ENCODE measurements around the gene SMIM45.

SMIM45 gene

DNA sequence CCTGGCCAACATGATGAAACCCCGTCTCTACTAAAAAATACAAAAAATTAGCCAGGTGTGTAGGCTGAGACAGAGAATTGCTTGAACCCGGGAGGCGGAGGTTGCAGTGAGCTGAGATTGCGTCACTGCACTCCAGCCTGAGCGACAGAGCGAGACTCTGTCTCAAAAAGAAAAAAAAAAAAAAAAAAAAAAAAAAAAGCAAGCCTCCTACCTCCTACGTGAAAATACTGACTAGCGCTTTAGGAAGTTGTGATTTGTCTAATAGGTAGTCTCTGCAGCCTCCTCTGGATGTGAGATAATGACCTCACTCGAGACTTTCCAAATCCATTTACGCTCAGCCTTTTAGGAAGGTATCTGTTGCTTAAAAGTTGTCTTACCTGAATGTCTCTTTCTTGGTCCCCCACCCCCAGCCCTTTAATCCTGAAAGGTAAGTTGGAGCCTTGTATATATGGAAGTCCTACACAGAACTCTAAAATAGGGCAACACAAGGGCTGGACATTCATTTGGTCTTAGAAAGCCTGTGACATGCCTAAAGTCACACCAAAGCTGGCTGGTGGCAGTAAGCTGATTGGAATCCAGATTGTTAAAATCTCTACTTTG is 22.8 kb downstream of the SMIM45 start:
- DNase-seq, result no peak

DNA sequence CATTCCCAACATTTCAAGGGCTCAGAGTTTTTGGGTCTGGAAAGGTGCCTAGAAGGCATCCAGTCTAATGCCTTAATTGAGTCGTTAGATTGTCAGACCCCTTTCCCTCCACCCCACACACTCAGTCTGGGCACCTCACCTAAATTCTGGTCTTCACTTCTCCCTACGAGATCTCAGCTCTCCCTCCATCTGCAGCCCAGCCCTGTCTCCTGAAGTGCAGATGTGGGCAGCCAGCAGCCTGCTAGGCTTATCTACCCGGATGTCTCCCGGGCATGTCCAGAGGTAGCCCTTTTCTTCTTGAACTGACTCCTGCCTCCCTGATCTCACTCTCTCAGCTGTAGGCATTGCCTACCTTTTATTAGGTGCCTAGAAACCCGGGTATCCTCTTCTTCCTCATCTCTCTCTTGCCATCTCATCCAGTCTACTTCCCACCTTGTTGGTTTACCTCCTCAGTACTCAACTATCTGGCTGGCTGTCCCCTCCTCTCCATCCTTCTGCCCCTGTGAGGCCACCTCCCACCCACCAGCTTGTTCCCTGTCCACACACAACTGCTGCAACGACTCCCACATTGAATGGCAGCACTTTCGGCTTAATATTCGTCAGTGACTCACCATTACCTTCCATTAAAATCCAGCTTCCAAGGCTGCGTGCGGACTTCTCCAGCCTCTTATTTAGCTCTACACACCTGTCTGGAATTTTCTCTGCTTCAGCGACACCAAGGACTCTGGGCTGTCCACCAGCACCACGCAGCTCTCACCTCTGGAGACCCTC is 23.5 kb downstream of the SMIM45 start:
- no peak for DNase-seq

DNA sequence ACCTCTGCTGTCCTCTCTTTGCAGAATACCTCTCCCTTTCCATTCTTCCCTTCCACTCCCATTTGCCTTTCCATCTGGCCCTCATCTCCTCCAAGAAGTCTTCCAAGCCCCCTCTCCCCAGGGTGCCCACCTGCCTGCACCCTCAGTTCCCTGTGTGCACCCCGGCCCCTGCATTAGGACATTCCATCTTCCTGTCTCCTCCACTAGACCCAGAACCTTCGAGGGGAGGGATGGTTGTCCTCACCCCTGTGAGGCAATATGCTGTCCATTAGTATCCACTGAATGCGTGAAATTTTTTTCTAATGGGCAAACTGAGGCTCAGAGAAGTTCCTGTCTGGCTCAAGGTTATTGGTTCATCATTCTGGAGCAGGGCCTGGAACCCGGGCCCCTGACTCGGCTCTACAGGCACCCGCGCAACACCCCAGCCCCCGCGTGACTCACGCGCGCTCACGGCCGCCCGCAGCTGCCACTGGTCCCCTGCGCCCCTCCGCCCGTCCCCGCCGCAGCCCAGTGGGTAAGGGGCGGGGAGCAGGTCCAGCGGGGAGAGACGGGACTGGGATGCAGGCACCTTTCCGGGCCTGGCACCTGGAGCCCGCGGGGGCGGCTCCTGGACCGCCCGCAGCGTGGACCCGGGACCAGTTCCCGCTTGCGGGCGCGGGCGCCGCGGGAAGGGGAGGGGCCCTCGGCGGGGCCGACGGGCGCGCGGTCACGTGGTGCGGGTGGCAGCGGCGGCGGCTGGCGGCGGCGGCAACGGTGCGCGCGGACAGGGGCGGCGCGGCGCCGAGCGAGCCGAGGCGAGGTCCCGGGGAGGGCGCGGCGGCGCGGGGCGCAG is 24.3 kb downstream of the SMIM45 start:
- DNase-seq, result peak; percentile 61

DNA sequence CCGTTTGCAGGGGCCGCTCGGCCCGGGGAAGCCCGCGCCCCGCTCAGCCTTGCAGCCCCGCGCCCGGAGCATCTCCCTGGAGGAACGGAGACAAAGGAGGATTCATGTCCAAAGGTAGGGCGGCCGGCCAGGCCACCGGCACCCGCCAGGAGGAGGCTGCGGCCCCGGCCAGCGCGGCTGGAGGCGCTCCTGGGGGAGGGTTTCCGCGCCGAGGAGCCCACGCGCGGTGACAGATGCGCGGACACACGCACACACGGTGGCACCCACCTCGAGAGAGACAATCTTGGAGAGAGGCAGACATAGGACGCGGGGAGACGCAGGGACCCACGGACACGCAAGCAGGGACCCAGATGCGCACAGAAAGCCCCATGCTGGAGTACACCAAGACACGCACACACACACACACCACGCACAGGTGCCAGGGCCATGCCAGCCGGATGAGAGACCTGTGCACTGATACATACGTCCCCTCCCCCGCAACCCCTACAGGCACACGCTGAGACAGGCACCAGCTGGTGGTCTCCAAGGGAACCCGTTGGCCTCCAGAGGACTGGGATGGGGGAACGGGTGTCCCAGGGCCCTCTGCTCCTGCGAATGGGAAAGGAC is 25.1 kb downstream of the SMIM45 start:
- DNase-seq, result peak; percentile 49

DNA sequence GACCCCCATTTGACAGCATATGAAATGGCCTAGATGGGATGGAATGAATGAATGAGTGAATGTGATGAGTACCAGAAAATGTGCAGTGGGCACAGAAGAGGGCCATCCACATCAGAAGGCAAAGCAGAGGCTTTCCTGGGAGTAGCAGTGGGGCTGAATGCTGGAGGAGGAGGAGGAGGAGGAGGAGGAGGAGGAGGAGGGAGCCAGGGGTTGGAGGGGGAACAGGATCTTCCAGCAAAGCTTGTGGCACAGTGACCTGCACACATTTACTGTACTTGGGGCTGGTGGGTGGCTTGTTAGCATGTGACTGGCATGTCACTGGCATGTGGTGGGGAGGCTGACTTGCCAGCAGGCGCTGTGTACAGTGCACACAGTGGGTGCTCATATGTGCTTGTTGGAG is 26.8 kb downstream of the SMIM45 start:
- DNase-seq, result no peak

DNA sequence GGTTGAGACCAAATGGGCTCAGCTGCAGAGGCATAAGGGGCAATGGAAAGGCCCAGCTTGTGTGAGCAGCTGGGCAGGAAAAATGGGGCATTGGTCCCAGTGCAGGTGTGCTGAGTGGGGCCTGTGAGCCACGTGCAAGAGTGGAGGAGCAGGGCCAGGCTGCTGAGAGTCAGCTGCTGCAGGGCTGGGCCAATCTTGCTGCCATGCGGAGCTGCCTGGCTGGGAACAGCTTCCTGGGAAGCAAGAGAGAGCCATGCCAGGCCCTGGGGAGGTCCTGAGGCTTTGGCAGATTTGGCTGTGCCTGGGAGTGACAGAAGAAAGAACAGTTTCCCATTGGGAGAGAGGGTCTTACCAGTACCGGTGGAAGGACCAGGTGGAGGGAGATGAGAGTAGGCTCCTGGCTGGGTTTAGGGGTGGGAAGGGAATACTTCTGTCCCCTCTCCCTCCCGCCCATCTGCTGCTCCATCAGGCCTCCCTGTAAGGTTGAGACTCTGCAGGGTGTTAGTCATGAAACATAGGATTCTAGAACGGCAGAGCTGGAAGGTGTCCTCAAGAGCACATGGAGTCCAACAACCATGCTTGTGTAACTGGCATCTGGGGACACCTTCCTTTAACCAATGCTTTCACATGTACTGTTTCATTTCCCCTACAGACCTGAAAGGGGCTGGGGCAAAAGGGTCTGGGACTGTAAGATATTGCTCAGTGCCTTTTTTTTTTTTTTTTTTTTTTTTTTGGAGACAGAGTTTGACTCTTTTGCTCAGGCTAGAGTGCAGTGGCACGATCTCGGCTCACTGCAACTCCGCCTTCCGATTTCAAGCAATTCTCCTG is 27.7 kb downstream of the SMIM45 start:
- no peak for DNase-seq

DNA sequence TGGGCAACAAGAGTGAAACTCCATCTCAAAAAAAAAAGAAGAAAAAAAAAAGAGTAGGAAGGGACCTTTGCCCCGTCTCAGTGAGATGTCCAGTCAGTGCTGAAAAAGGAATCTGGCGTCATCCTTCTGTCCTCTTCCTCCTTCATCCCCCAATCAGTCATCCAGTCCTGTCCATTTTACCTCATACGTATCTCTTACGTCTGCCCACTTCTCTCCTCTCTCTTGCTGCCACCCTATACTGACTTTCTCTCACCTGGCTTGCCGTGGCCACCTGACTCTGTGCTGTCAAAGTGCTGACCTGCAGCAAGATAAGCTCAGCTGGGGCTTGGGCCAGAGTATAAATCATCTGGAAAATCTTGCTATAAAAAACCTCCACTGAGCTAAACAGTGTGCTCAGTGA is 30.9 kb downstream of the SMIM45 start:
- no peak for DNase-seq

DNA sequence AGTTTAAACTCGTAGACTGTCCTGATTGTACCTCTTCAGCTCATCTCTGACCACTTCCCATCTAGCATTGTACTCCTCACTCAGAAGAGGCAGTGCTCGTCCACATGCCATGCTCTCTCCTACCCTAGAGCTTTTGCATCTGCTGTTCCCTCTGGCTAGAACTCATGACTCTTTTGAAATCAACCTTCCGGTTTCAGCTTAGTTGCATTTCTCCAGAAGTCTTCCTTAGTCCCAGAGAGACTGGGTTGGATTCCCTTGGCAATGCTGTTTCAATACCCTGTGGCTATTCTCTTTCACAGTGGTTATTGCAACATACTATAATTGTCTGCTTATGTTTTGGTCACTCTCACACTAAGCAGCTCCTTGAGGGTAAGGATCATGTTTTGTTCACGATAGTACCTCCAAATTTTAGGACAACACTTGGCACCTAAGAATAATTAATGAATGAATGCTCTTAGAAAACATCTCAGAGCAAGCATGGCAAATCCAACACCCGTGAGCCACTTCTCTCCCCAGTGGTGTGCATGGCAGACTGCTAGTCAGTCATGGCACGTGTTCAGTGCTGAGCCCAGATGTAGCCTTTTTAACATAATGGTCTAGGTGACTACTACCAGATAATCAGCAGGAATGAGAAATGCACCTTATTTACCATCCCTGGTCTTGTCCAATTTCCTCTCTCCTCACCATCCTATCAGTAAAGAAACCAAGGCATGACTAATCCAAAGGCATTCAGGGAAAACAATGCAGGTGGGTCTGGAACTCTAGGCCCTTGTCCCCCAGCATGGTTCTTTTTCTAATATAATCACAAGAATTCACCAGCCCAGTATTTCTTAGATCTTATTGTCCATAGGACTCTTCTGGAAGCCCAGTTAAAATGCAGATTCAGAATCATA is 31.8 kb downstream of the SMIM45 start:
- no peak for DNase-seq

DNA sequence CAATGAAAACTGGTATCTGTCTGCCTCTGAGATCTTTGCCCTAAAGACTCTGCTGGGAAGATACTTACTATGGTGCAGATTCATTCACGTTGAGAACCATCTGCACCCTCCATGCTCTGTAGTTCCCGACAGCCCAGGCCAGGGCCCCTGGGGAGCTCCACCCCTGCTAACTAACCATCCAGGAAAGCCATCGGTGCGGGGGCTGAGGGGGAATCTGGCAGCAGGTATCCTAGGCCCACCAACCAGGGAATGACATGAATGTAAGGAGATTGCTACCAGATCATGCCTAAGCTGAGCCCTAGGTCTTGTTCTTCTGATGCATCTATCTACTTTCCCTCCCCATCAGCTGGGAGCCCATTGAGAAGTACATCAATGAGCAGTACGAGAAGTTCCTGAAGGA is 35.3 kb downstream of the SMIM45 start:
- DNase-seq, result no peak

DNA sequence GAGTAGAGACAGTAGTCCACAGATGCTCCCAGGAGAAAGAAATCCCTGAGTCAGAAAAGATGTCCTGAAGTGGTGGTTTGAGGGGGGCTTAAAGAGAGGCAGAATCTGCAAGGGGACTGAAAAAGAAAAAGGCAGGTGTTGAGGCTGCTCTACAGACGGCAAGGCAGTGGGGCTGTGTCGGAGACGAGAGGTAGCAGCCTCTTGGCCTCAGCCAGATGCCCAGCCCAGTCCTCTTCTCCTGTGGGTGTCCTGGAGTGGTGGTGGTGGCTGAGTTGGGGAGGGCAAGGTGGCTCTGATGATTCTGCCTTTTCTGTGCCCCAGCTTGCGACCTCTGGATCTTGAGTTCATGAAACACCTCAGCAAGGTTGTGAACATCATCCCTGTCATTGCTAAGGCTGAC is 37.3 kb downstream of the SMIM45 start:
- no peak for DNase-seq

DNA sequence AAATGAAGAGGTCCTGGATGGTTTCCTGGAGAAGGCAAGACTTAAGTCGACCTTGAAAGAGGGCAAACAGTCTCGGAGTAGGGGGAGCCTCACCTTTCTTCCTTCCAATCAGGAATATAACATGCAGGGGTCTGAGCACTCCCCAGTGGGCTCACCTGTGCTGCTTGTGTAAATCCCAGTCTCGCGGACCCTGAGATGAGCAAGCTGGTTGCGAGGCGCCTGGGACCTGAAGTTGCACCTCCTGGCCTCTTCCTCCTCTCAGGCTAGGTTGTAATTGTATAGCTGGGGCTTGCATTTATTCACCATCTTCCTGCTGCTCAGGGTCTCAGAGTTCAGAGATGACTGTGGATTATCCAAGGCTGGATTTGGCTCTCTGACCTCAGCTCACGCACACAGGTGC is 39.2 kb downstream of the SMIM45 start:
- no peak for DNase-seq

DNA sequence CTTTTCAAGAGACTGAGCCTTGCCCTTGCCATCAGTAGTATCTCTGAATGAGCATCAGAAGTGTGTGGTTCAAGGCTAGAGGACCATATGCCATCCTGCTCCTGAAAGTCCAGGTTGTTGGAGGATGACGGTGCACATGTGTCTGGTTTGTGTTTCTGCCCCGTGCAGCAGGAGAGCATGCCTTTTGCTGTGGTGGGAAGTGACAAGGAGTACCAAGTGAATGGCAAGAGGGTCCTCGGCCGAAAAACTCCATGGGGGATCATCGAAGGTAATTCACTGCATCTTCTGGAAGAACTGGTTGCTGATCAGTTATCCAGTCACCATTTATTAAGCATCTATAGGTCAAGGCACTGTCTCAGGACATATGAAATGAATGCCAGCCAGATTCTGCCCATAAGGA is 40.5 kb downstream of the SMIM45 start:
- no peak for DNase-seq

DNA sequence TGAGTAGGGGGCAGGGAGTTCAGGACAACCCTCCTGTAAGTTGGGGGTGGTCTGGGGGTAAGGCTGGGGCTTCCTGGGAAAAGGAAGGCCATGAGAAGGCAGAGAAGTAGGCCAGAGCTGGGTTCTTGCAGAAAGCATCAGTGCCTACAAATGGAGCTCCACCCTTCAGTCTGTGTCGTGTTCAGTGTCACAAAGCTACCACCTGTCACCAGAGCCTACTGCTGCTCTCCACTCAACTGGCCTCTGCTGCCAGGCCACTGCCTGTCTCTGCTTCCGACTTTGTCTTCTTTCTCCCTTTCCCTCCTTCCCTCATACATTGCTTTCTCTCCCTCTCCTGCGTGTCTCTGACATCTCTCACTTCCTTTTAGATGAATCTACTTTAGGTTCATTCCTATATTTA is 43.3 kb downstream of the SMIM45 start:
- no peak for DNase-seq

DNA sequence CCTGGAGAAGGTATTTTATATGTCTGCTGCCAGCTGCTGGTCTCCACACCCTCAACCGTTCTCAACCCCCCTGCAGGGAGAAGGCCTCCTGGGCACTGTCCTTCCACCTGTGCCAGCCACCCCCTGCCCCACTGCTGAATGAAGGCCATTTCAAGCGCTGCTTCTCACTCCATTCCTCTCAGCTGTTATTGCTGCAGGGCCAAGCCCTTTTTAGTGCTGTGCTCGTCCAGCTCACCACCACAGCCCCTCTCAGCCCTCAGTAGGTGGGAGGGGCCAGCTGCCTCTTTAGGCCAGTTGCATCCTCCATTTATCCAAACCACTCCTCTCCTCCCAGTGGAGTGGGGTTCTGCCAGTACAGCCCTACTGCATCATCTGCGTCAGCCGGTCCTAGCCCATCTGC is 44.9 kb downstream of the SMIM45 start:
- no peak for DNase-seq

DNA sequence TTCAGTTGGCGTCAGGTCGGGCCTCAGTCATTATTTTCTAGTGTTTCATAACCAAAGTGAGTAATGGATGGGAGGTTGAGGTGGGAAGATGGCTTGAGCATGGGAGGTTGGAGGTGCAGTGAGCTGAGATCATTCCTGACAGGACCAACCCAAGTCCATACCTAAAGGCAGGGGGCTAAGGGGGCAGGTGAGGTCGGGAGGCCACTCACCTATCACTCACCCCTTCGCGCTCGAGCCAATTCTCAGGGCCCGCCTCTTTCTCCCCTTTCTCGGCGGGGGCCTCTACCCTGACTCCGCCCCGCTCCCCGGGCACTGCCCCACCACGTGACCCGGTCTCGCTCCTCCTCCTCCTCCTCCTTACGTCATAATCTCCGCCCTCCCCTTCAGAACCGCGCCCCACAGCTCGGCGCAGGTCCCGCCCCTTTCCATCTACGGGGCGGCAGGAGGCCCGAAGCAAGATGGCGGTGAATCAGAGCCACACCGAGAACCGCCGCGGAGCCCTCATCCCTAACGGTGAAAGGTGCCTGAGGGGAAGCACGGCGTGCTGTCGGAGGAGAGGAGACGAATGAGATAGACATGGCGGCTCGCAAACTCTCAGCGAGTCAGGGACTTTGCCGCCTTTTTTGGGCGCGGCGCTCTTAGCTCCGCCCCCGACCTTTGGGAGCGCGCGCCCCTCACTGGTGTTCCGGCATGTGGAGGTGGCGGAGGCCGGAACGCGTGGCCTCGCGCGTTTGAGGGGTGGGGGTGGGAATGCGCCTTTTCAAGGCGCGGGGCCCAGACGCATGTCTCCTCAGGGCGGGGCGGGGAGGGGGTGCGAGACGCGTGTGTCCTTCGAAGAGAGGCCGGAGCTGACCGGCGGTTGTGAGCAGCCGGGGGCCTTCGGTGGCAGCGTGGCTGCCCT is 46.7 kb downstream of the SMIM45 start, which contains the start of gene WBP2NL:
Gene WBP2NL (plus strand): TSS at position 428 of the 901 bp plus-strand sequence. CDS start 31 bp downstream, at position 459.
- DNase-seq, result no peak

DNA sequence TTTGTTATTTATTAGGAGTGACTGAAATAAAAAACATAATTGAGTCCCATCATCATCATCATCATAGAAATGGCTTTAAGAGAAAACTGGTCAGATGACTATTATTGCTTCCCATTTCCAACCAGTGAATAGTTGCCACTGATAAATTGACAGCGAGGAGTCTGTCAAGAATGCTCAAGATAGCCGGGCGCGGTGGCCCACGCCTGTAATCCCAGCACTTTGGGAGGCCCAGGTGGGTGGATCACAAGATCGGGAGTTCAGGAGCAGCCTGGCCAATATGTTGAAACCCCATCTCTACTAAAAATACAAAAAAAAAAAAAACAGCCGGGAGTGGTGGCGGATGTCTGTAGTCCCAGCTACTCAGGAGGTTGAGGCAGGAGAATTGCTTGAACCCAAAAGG is 48.5 kb downstream of the SMIM45 start:
- no peak for DNase-seq

DNA sequence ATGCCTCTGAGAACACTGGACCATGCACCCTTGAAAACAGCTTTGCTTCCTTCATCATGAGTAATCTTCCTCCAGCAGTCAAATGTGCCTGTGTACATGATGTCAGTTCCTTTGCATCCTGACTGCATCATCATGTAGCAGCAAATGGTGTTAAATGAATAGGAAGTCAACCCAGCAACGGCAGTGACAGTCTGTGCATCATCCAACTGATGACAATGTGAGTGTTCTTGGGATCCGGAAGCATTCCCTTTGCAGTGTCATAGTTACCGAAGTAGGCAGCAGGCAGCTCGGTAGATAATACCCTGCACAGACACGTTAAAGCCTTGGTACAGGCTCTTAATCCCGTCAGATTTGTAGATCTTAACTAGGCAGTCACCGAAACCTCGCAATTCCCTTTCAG is 49.2 kb downstream of the SMIM45 start:
- no peak for DNase-seq

DNA sequence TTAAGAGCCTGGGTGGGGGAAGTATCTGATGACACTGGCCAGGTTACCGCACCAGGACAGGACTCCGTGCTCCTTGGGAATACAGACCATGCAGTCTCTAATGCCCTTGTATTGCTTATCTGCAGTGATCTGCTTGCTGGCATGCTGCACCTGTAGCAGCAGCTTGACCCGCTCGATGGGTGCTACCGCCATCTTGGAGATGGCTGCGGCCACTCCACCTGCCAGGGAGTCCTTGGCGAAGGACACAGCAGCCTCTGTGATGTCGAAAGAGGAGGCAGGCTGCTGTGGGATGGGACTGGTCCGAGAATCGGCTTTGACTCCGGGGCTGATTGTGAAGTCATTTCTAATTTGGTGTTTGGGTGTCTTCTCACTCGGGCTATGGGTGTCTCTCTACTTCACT is 49.8 kb downstream of the SMIM45 start:
- no peak for DNase-seq

DNA sequence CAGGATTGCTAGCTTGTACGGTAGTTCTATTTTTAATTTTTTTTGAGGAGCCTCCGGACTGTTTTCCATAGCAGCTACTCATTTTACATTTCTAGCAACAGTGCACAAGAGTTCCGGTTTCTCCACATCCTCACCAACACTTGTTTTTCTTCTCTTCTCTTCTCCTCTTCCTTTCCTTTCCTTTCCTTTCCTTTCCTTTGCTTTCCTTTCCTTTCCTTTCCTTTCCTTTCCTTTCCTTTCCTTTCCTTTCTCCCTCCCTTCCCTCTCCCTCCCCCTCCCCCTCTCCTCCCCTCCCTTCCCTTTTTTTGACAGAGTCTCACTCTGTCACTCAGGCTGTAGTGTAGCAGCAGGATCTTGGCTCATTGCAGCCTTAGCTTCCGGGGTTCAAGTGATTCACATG is 56.0 kb downstream of the SMIM45 start:
- no peak for DNase-seq

Measured in 8988T (cell line).